ENCODE results near the gene PAQR5. TPM values are rescaled to one million over a fixed set of nuclear protein-coding genes. Genes with fewer than 3 reads are reported as not detected.

Gene PAQR5
- total and polyA plus RNA-seq, 10 donors, result 0.03 to 0.58 (median 0.27) TPM; not detected in 5

- TF ChIP-seq POLR2AphosphoS5 (IDR thresholded peaks at IDR 0.05) (no peak), CTCF (IDR thresholded peaks at IDR 0.05 in 8 of 11, conservative IDR thresholded peaks at IDR 0.05 in 3 of 11) (no peak), POLR2A (IDR thresholded peaks at IDR 0.05) (no peak)
- H3K36me3 ChIP-seq, result no peaks in the 10 kb centered on the region
- H3K27ac ChIP-seq, result no peak overlapping the region
- no peak overlapping the region for H3K4me3 ChIP-seq
- intact Hi-C loops (cut with DNase I; ENCODE audit: low total_unique reads), result no loop called here
- DNase-seq, result no peak
- no peaks in the 10 kb centered on the region for H3K9me3 ChIP-seq
- H3K27me3 ChIP-seq (replicated peaks in 1 of 7), result peaks cover 0 to 7% (median 0%) of the 10 kb centered on the region in 7 donors
- WGBS, 5 donors, result 79 to 94% (median 86%) methylated on average over 4 of the region's 4 CpGs
- H3K4me1 ChIP-seq, result peaks cover 0 to 3% (median 0%) of the 10 kb centered on the region in 6 donors
These were observed 60.1 kb downstream of the PAQR5 start for GRCh38 chr15:69358850-69359249.

DNA sequence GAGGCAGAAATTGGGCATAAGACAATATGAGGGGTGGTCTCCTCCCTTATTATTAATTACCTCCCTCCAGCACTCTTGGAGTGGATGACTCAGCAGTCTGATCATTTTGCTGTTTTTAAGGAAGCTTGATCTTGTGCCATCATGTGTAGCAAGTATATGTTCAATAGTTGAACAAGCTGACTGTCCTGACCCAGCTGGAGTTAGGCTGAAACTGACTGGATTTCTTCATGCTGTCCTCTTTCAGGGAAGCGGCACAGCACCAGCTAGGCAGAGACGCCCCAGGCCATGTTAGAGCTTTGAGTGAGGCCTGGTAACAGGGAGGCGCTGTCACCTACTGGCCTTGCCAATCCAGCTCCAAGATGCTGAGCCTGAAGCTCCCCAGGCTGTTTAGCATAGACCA is 61.0 kb downstream of the PAQR5 start:
- H3K27ac ChIP-seq, result no peak overlapping the region
- WGBS, 5 donors, result 73 to 95% (median 84%) methylated on average over 2 to 3 of the region's 3 CpGs

GRCh38 chr15:69360642-69361041 is 61.9 kb downstream of the PAQR5 start:
- DNase-seq, result no peak
- no peaks in the 10 kb centered on the region for H3K36me3 ChIP-seq
- peak overlapping the region in 2 of 8 donors; percentile 17 to 18 for H3K27ac ChIP-seq
- no peaks in the 10 kb centered on the region for H3K9me3 ChIP-seq
- intact Hi-C loops (cut with DNase I; ENCODE audit: low total_unique reads), result no loop called here
- H3K4me3 ChIP-seq, result no peak overlapping the region
- peaks cover 0 to 3% (median 0%) of the 10 kb centered on the region in 6 donors for H3K4me1 ChIP-seq
- TF ChIP-seq POLR2A (IDR thresholded peaks at IDR 0.05) (no peak), POLR2AphosphoS5 (IDR thresholded peaks at IDR 0.05) (no peak), CTCF (IDR thresholded peaks at IDR 0.05 in 8 of 11, conservative IDR thresholded peaks at IDR 0.05 in 3 of 11) (no peak)
- 0% methylated on average over 1 of the region's 1 CpG for WGBS, 5 donors
- peaks cover 0 to 7% (median 0%) of the 10 kb centered on the region in 7 donors for H3K27me3 ChIP-seq (replicated peaks in 1 of 7)

More for the DNA sequence above, 61.0 kb downstream of the PAQR5 start:
- no peak for DNase-seq
- TF ChIP-seq CTCF (IDR thresholded peaks at IDR 0.05 in 8 of 11, conservative IDR thresholded peaks at IDR 0.05 in 3 of 11) (no peak), POLR2A (IDR thresholded peaks at IDR 0.05) (no peak), POLR2AphosphoS5 (IDR thresholded peaks at IDR 0.05) (no peak)
- H3K27me3 ChIP-seq (replicated peaks in 1 of 7), result peaks cover 0 to 7% (median 0%) of the 10 kb centered on the region in 7 donors
- H3K4me1 ChIP-seq, result peaks cover 0 to 3% (median 0%) of the 10 kb centered on the region in 6 donors
- intact Hi-C loops (cut with DNase I; ENCODE audit: low total_unique reads), result no loop called here
- no peaks in the 10 kb centered on the region for H3K36me3 ChIP-seq
- H3K4me3 ChIP-seq, result no peak overlapping the region
- no peaks in the 10 kb centered on the region for H3K9me3 ChIP-seq

GRCh38 chr15:69367236-69367635 is 68.5 kb downstream of the PAQR5 start:
- no peaks in the 10 kb centered on the region for H3K4me1 ChIP-seq
- no peak overlapping the region for H3K4me3 ChIP-seq
- intact Hi-C loops (cut with DNase I; ENCODE audit: low total_unique reads), result no loop called here
- WGBS, 5 donors, result 68 to 88% (median 84%) methylated on average over 3 of the region's 3 CpGs
- TF ChIP-seq POLR2A (IDR thresholded peaks at IDR 0.05) (no peak), POLR2AphosphoS5 (IDR thresholded peaks at IDR 0.05) (no peak), CTCF (IDR thresholded peaks at IDR 0.05 in 8 of 11, conservative IDR thresholded peaks at IDR 0.05 in 3 of 11) (no peak)
- H3K27ac ChIP-seq, result no peak overlapping the region
- H3K27me3 ChIP-seq (replicated peaks in 1 of 7), result no peaks in the 10 kb centered on the region
- H3K9me3 ChIP-seq, result peaks cover 0 to 3% (median 0%) of the 10 kb centered on the region in 8 donors
- no peaks in the 10 kb centered on the region for H3K36me3 ChIP-seq
- DNase-seq, result no peak
